Large intestine (tissue), 3 donors: ENCODE measurements around the gene TSPAN2. TPM values are rescaled to one million over a fixed set of nuclear protein-coding genes. Genes with fewer than 3 reads are reported as not detected.

Experiments used
- DNase-seq, 2 donors: peaks; one replicate each; pipeline versions ENCODE4 v3.0.0 to v3.0.0-alpha.2; 2013
- H3K27ac ChIP-seq: one replicate; pipeline ENCODE4 v1.5.1; 2013; ENCODE audit warnings: low read length
- H3K27me3 ChIP-seq: 2 replicates; pipeline ENCODE4 v1.6.1; 2013; ENCODE audit warnings: low read length; ENCODE audit not compliant: control insufficient read depth, insufficient read depth
- H3K36me3 ChIP-seq: 2 replicates; pipeline ENCODE4 v1.6.1; 2013; ENCODE audit warnings: low read length; ENCODE audit not compliant: control insufficient read depth, insufficient read depth
- H3K4me1 ChIP-seq: one replicate; pipeline ENCODE4 v1.6.1; 2013; ENCODE audit warnings: low read length; ENCODE audit not compliant: control insufficient read depth, insufficient read depth
- H3K4me3 ChIP-seq: one replicate; pipeline ENCODE4 v1.5.1; 2013; ENCODE audit warnings: low read length
- H3K9me3 ChIP-seq: one replicate; pipeline ENCODE4 v1.6.1; 2013; ENCODE audit warnings: mild to moderate bottlenecking, low read depth, low read length, moderate library complexity; ENCODE audit not compliant: control insufficient read depth
- WGBS: methylation state at CpG from one replicate; pipeline ENCODE4 v1.1.5; 2013; ENCODE audit warnings: low lambda C conversion rate; ENCODE audit not compliant: insufficient coverage; 5-methylcytosine and 5-hydroxymethylcytosine counted together
- polyA plus RNA-seq: library from polyadenylated mRNA; unstranded; fragments of 120-200 nt; gene quantifications from one replicate; pipeline ENCODE4 v1.2.1, GENCODE V29; 2013

TSPAN2 gene
- polyA plus RNA-seq, 1 donor, result 14.0 TPM

DNA sequence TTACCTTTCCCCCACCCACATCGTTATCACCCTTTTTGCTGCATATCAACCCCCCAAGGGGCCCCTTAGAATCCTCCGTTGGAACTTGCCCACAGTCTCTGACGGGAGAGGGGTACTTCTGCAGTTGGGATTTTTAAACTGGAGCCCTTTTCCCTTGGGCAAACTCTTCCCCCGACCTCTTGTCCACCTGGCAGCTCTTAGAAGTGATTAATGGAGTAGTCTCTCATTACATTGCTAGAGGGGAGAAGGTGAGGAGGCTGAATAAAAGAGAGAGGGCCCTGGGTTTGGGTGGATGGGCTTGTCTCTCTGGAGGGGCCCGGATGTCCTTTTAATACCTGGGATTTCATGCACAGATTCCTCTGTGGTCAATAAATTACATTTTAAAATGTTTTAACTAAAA is 27.2 kb upstream of the TSPAN2 start:
- H3K36me3 ChIP-seq, result no peaks in the 10 kb centered on the region
- H3K27ac ChIP-seq, result no peak overlapping the region
- H3K4me3 ChIP-seq, result no peak overlapping the region
- H3K27me3 ChIP-seq, result no peaks in the 10 kb centered on the region
- WGBS, result no CpG with 5 or more reads among the region's 5 CpGs
- H3K4me1 ChIP-seq, result no peaks in the 10 kb centered on the region
- H3K9me3 ChIP-seq, result no peaks in the 10 kb centered on the region
- no peak for DNase-seq

GRCh38 chr1:115115521-115116161 is 26.3 kb upstream of the TSPAN2 start:
- DNase-seq, result no peak
- Histone ChIP-seq H3K36me3 (no peaks in the 10 kb centered on the region), H3K4me1 (no peaks in the 10 kb centered on the region), H3K27me3 (no peaks in the 10 kb centered on the region), H3K27ac (no peak overlapping the region), H3K4me3 (no peak overlapping the region), H3K9me3 (no peaks in the 10 kb centered on the region)
- WGBS, result 20% methylated on average over 1 of the region's 6 CpGs

DNA sequence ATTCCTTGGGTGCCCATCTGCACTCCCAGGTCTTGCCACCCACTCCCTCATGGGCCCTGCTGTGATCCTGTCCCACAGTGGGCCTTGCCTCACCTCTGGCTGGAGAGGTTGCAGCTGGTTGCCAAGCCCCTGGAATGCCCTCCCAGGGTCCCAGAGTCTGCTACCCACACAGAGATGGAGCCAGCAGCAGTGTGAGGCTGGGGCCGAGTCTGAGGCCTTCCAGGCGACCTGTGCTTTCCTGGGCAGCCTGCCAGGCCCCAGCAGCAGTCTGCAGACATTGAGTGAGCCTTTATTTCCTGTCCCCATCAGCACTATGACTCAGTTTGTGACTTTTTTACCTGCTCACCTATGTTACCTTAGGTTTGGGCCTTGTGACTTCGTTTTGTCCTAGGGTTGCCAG is 25.0 kb upstream of the TSPAN2 start:
- Histone ChIP-seq H3K9me3 (no peaks in the 10 kb centered on the region), H3K4me3 (no peak overlapping the region), H3K36me3 (no peaks in the 10 kb centered on the region), H3K27ac (no peak overlapping the region), H3K4me1 (no peaks in the 10 kb centered on the region), H3K27me3 (no peaks in the 10 kb centered on the region)
- no CpG with 5 or more reads among the region's 3 CpGs for WGBS
- DNase-seq, result no peak

GRCh38 chr1:115113766-115114165 is 24.5 kb upstream of the TSPAN2 start:
- Histone ChIP-seq H3K36me3 (no peaks in the 10 kb centered on the region), H3K27me3 (no peaks in the 10 kb centered on the region), H3K27ac (no peak overlapping the region), H3K4me1 (peaks cover under 1% of the 10 kb centered on the region), H3K4me3 (no peak overlapping the region), H3K9me3 (no peaks in the 10 kb centered on the region)
- no CpG with 5 or more reads among the region's 4 CpGs for WGBS
- DNase-seq, result no peak

DNA sequence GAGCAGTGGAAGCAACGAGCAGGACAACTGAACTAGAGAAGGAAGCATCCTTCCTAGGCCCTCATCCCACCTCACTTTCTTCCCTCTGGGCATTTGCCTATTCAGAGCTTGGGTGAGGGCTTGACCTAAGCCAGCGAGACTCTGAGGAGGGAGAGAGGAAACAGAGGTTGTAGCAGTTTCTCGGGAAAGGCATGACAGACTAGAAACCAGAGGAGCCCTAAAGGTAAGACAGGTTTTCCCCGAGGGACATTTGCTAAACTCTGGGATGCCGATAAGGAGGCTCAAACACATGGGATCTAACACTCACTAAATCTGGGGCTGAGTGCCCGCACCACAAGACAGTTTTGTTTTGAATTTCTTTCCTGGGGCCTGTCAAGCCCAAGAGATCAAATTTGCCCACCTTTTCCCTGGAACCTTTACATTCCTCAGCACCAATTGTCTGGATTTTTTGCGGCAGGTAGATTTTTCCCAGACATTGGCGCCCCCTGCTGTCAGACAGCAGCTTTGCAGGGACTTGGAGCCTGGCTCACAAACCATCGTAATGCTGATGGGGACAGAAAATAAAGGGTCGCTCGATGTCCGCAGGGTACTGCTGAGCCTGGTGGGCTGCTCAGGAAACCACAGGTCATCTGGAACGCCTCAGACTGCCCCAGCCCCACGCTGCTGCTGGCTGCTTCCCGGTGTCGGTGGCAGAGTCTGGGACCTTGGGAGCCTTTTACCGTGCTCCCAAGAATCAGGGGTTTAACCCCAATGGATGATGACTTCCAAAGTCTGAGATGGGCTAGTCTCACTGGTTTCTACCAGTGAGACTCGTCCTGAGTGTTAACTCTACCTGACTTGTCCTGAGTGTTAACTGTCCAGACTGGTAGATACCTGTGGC is 23.4 kb upstream of the TSPAN2 start:
- H3K4me3 ChIP-seq, result no peak overlapping the region
- 0% methylated on average over 1 of the region's 18 CpGs for WGBS
- no peak for DNase-seq
- no peaks in the 10 kb centered on the region for H3K36me3 ChIP-seq
- no peaks in the 10 kb centered on the region for H3K27me3 ChIP-seq
- H3K9me3 ChIP-seq, result no peaks in the 10 kb centered on the region
- no peak overlapping the region for H3K27ac ChIP-seq
- peaks cover 8% of the 10 kb centered on the region for H3K4me1 ChIP-seq

- peaks cover 8% of the 10 kb centered on the region for H3K4me1 ChIP-seq
- DNase-seq, result peak; percentile 56 to 60
- no peaks in the 10 kb centered on the region for H3K36me3 ChIP-seq
- WGBS, result 100% methylated on average over 2 of the region's 5 CpGs
- no peak overlapping the region for H3K4me3 ChIP-seq
- no peaks in the 10 kb centered on the region for H3K27me3 ChIP-seq
- no peak overlapping the region for H3K27ac ChIP-seq
- H3K9me3 ChIP-seq, result no peaks in the 10 kb centered on the region
Measured at GRCh38 chr1:115107516-115108260, 18.4 kb upstream of the TSPAN2 start.

- no peaks in the 10 kb centered on the region for H3K36me3 ChIP-seq
- no peak overlapping the region for H3K27ac ChIP-seq
- no peaks in the 10 kb centered on the region for H3K9me3 ChIP-seq
- WGBS, result 100% methylated on average over 1 of the region's 3 CpGs
- no peak for DNase-seq
- H3K4me3 ChIP-seq, result no peak overlapping the region
- H3K27me3 ChIP-seq, result no peaks in the 10 kb centered on the region
- H3K4me1 ChIP-seq, result peaks cover 8% of the 10 kb centered on the region
Measured at GRCh38 chr1:115105831-115106230, 16.5 kb upstream of the TSPAN2 start.

DNA sequence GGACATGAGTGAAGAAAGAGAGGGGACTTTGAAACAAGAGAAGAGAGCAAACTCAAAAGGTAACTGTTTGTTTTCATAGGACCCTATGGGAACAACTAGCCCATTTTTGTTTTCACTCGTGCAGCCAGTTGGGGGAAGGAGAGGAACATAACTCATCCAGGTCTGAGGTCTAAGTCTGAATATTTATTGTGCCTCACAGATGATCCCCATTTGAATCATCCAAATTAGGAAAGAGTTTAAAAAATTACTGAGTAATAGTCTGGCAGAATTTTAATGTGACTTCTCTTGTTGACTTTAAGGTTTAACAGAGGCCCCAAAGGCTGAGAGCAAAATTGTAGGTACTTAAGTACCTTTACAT is 10.4 kb upstream of the TSPAN2 start:
- peak overlapping the region; percentile 77 for H3K27ac ChIP-seq
- H3K9me3 ChIP-seq, result no peaks in the 10 kb centered on the region
- no peaks in the 10 kb centered on the region for H3K36me3 ChIP-seq
- peaks cover 4% of the 10 kb centered on the region for H3K4me1 ChIP-seq
- H3K27me3 ChIP-seq, result no peaks in the 10 kb centered on the region
- H3K4me3 ChIP-seq, result no peak overlapping the region
- no peak for DNase-seq
- WGBS, result no CpG with 5 or more reads among the region's 1 CpG

- Histone ChIP-seq H3K36me3 (no peaks in the 10 kb centered on the region), H3K4me3 (peak overlapping the region; percentile 37), H3K9me3 (no peaks in the 10 kb centered on the region), H3K4me1 (peaks cover 4% of the 10 kb centered on the region), H3K27me3 (no peaks in the 10 kb centered on the region), H3K27ac (peak overlapping the region; percentile 77)
- peak; percentile 84 to 94 for DNase-seq
- WGBS, result 2% methylated on average over 5 of the region's 13 CpGs
Measured at GRCh38 chr1:115098979-115099692, 9.8 kb upstream of the TSPAN2 start.

DNA sequence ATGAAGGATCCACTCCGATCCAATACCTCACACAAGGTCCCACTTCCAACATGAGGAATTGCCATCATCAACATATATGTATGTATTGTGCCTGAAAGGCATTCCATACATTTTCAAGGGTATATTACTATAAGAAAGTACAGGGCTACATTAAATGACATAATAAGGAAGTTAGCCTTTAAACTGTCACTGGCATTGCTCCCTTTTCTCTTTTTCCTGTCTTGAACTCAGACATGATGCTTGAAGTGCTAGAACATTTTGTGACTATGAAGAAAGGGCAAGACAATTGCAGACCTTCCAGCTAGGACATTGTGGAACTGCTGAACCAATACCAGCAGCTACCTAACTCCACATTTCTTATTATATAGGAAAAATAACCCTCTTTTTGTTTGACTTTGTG is 2.9 kb upstream of the TSPAN2 start:
- DNase-seq, result no peak
- H3K4me1 ChIP-seq, result peaks cover 4% of the 10 kb centered on the region
- no CpG with 5 or more reads among the region's 1 CpG for WGBS
- H3K9me3 ChIP-seq, result no peaks in the 10 kb centered on the region
- no peak overlapping the region for H3K4me3 ChIP-seq
- no peak overlapping the region for H3K27ac ChIP-seq
- H3K27me3 ChIP-seq, result peaks cover 7% of the 10 kb centered on the region
- H3K36me3 ChIP-seq, result no peaks in the 10 kb centered on the region
